Nephron progenitor cell (in vitro differentiated cells): ENCODE data around the gene MLXIP.

Experiments
- DNase-seq: peaks from one replicate; pipeline ENCODE4 v3.0.0; 2021
- H3K27ac Mint-ChIP-seq: 2 replicates; pipeline ENCODE4 v1.8.0; 2021; ENCODE audit warnings: mild to moderate bottlenecking, moderate library complexity, mixed read lengths
- H3K27me3 Mint-ChIP-seq: 2 replicates; pipeline ENCODE4 v1.8.0; 2021; ENCODE audit warnings: mild to moderate bottlenecking, low read depth, mixed read lengths; ENCODE audit not compliant: poor library complexity
- H3K36me3 Mint-ChIP-seq: 2 replicates; pipeline ENCODE4 v1.8.0; 2021; ENCODE audit warnings: low read depth, mixed read lengths
- H3K4me1 Mint-ChIP-seq: 2 replicates; pipeline ENCODE4 v1.8.0; 2021; ENCODE audit warnings: mixed read lengths
- H3K4me3 Mint-ChIP-seq: 2 replicates; pipeline ENCODE4 v1.8.0; 2021; ENCODE audit warnings: mild to moderate bottlenecking, moderate library complexity, mixed read lengths
- H3K9me3 Mint-ChIP-seq: 2 replicates; pipeline ENCODE4 v1.8.0; 2021; ENCODE audit warnings: mild to moderate bottlenecking, moderate library complexity, mixed read lengths
- TF ChIP-seq, protein P1 (sequence below): fragments of 200-600 bp; sonication (generic); IDR thresholded peaks from 2 replicates; pipeline ENCODE4 v1.5.0; 2021; ENCODE audit warnings: antibody characterized with exemption

The MLXIP gene

DNA sequence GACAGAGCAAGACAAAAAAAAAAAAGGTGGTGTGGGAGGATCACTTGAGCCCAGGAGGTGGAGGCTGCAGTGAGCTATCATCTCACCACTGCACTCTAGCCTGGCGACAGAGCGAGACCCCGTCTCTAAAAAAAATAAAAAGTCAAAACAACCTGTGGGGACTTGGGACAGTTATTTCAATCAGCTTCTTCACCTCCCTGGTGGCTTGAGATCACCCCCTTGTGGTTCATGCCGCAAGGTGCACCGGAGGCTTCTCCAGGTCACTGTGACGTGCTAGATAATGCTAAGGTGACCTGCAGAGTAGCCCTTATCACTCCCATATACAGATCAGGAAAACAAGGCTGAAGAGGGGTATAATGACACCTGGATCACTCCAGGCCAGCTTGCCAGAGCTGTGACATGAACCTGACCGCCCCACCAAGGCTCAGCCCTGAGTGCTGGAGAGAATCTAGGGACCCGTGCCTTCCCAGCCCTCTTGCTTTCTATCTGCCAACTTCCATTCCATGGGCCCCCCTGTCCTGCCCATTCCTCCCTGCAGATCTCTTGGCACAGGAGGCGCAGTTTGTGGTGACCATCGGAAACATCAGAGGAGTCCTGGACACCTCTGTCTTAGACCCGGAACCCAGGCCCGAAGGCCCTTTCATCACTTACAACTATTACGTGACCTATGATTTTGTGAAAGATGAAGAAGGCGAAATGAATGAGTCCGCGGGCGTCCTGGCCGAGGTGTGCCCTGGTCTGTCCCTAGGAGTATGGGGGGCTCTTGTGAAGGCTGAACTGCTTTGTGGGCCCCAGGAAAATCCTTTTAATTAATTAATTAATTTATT is 112.5 kb downstream of the MLXIP start:
- Mint-ChIP-seq H3K27ac (no peak overlapping the region), H3K9me3 (peaks cover 19% of the 10 kb centered on the region), H3K4me3 (no peak overlapping the region), H3K36me3 (peaks cover 12% of the 10 kb centered on the region), H3K27me3 (peaks cover 6% of the 10 kb centered on the region), H3K4me1 (peaks cover 36% of the 10 kb centered on the region)
- TF ChIP-seq, protein P1, sequence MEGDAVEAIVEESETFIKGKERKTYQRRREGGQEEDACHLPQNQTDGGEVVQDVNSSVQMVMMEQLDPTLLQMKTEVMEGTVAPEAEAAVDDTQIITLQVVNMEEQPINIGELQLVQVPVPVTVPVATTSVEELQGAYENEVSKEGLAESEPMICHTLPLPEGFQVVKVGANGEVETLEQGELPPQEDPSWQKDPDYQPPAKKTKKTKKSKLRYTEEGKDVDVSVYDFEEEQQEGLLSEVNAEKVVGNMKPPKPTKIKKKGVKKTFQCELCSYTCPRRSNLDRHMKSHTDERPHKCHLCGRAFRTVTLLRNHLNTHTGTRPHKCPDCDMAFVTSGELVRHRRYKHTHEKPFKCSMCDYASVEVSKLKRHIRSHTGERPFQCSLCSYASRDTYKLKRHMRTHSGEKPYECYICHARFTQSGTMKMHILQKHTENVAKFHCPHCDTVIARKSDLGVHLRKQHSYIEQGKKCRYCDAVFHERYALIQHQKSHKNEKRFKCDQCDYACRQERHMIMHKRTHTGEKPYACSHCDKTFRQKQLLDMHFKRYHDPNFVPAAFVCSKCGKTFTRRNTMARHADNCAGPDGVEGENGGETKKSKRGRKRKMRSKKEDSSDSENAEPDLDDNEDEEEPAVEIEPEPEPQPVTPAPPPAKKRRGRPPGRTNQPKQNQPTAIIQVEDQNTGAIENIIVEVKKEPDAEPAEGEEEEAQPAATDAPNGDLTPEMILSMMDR = peak; percentile 73
- DNase-seq = peak; percentile 75

DNA sequence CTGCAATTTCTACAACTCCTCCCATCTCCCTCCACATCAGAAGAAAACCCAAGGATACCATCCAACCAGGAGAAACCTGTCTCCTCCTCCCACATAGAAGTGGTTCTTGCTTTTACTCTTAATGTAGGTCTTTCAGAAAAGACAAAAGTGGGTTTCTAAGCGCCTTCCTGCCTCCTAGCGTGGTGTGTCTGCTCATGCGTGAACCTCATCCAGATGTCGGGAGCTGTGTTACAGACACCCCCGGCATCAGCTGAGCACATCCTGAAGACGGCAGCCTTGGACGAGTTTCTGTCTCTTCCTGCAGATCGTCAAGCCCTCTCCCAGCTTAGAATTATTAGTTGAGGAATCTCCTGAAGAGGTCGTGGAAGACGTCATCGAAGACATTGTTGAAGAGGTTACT is 113.9 kb downstream of the MLXIP start:
- Mint-ChIP-seq H3K4me3 (no peak overlapping the region), H3K9me3 (peaks cover 21% of the 10 kb centered on the region), H3K4me1 (peaks cover 43% of the 10 kb centered on the region), H3K27ac (no peak overlapping the region), H3K36me3 (peaks cover 13% of the 10 kb centered on the region), H3K27me3 (peaks cover 4% of the 10 kb centered on the region)
- TF ChIP-seq, protein P1 = no peak
- no peak for DNase-seq

DNA sequence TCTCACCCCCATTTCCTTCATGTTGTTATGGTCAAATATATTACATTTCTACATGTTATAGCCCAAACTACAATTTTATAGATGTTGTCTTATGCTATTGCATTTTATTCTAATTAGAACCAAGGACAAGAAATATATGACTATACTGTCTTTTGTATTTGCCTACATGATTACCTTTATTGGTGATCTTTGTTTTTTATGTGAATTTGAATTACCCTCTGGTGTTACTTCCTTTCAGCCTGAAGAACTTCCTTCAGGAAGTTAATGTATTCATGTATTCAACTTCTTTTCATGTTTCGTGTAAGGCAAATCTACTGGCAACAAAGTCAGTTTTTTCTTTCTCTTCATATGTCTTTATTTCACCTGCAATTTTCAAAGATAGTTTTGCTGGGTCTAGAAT is 116.2 kb downstream of the MLXIP start:
- peaks cover 43% of the 10 kb centered on the region for H3K4me1 Mint-ChIP-seq
- H3K4me3 Mint-ChIP-seq = no peak overlapping the region
- TF ChIP-seq, protein P1 = no peak
- no peak overlapping the region for H3K27ac Mint-ChIP-seq
- peaks cover 5% of the 10 kb centered on the region for H3K27me3 Mint-ChIP-seq
- H3K9me3 Mint-ChIP-seq = peaks cover 21% of the 10 kb centered on the region
- no peak for DNase-seq
- H3K36me3 Mint-ChIP-seq = peaks cover 13% of the 10 kb centered on the region

DNA sequence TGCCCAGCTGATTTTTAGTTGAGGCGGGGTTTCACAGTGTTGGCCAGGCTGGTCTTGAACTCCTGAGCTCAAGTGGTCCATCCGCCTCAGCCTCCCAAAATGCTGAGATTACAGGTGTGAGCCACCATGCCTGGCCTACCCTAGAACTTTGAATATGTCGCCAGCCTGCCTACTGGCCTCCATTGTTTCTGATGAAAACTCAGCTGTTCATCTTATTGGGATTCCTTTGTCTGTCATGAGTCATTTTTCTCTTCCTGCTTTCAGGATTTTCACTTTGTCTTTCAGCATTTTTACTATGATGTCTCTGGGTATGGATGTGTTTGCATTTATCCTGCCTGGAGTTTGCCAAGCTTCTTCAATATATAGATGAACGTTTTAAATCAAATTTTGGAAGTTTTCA is 116.8 kb downstream of the MLXIP start:
- peaks cover 6% of the 10 kb centered on the region for H3K27me3 Mint-ChIP-seq
- no peak overlapping the region for H3K4me3 Mint-ChIP-seq

More for the DNA sequence above, 116.8 kb downstream of the MLXIP start:
- Mint-ChIP-seq H3K27ac (no peak overlapping the region), H3K4me1 (peaks cover 40% of the 10 kb centered on the region), H3K9me3 (peaks cover 21% of the 10 kb centered on the region), H3K36me3 (peaks cover 13% of the 10 kb centered on the region)
- TF ChIP-seq, protein P1 = no peak
- no peak for DNase-seq
